HG03558 (cell line): ENCODE results near the gene FES.

Experiments used
- ATAC-seq: cut with Tn5 transposase; IDR thresholded peaks from one replicate; pipeline ENCODE4 v1.9.1; 2021; ENCODE audit warnings: moderate number of reproducible peaks; ENCODE audit not compliant: unreplicated experiment; ENCODE audit errors: extremely low read depth

The FES gene

GRCh38 chr15:90875549-90875981, 8.7 kb upstream of the FES start:
- no peak for ATAC-seq

GRCh38 chr15:90876046-90876445, 8.3 kb upstream of the FES start:
- ATAC-seq = no peak

GRCh38 chr15:90876512-90877170, 7.7 kb upstream of the FES start:
- no peak for ATAC-seq

- ATAC-seq = no peak
Observed at GRCh38 chr15:90877315-90877714, 7.0 kb upstream of the FES start.

DNA sequence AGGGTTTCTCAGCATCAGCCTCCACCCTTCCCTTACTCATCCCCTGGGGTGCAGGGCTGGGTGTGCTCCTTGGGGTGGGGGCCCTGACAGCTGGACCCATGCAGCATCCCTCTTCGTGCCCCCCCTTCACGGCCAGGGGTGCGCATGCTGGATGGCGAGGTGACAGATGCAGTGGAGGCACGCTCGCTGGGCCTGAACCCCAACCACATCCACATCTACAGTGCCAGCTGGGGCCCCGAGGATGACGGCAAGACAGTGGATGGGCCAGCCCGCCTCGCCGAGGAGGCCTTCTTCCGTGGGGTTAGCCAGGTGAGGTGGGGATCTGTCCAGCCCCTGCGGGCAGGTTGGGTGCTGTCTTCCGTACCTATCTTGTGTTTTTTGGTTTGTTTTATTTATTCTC, 6.3 kb upstream of the FES start:
- ATAC-seq = no peak

GRCh38 chr15:90878660-90879059, 5.6 kb upstream of the FES start:
- no peak for ATAC-seq

DNA sequence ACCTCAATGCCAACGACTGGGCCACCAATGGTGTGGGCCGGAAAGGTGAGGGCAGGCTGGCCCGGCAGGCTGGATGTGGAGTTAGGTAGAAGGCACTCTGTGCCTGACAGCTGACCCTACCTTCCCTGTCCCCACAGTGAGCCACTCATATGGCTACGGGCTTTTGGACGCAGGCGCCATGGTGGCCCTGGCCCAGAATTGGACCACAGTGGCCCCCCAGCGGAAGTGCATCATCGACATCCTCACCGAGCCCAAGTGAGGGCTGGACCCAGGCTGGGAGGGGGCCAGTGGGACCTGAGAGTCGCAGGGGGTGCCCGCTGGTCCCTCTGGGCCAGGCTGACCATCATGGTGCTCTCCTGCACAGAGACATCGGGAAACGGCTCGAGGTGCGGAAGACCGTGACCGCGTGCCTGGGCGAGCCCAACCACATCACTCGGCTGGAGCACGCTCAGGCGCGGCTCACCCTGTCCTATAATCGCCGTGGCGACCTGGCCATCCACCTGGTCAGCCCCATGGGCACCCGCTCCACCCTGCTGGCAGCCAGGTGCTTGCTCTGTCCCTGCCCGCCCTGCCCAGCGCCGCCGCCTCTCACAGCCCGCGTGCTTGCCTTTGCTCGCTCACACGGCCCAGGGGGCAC, 4.5 kb upstream of the FES start:
- no peak for ATAC-seq

- ATAC-seq = no peak
Observed at GRCh38 chr15:90880381-90881145, 3.7 kb upstream of the FES start.

DNA sequence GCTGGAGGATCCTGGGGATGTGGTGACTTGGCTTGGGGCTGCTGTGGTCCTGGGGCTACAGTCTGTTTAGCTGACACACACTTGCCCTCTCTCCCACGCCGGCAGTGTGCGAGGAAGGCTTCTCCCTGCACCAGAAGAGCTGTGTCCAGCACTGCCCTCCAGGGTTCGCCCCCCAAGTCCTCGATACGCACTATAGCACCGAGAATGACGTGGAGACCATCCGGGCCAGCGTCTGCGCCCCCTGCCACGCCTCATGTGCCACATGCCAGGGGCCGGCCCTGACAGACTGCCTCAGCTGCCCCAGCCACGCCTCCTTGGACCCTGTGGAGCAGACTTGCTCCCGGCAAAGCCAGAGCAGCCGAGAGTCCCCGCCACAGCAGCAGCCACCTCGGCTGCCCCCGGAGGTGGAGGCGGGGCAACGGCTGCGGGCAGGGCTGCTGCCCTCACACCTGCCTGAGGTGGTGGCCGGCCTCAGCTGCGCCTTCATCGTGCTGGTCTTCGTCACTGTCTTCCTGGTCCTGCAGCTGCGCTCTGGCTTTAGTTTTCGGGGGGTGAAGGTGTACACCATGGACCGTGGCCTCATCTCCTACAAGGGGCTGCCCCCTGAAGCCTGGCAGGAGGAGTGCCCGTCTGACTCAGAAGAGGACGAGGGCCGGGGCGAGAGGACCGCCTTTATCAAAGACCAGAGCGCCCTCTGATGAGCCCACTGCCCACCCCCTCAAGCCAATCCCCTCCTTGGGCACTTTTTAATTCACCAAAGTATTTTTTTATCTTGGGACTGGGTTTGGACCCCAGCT, 2.9 kb upstream of the FES start:
- no peak for ATAC-seq

- no peak for ATAC-seq
Observed at GRCh38 chr15:90881978-90882721, 2.2 kb upstream of the FES start.

DNA sequence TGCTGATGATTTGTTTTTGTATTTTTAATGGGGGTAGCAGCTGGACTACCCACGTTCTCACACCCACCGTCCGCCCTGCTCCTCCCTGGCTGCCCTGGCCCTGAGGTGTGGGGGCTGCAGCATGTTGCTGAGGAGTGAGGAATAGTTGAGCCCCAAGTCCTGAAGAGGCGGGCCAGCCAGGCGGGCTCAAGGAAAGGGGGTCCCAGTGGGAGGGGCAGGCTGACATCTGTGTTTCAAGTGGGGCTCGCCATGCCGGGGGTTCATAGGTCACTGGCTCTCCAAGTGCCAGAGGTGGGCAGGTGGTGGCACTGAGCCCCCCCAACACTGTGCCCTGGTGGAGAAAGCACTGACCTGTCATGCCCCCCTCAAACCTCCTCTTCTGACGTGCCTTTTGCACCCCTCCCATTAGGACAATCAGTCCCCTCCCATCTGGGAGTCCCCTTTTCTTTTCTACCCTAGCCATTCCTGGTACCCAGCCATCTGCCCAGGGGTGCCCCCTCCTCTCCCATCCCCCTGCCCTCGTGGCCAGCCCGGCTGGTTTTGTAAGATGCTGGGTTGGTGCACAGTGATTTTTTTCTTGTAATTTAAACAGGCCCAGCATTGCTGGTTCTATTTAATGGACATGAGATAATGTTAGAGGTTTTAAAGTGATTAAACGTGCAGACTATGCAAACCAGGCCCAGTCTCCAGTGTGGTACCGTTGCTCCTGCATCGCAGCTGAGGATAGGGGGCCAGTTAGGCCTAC, 1.4 kb upstream of the FES start:
- ATAC-seq = no peak

- ATAC-seq = no peak
Observed at GRCh38 chr15:90883526-90883975, 753 bp upstream of the FES start.

DNA sequence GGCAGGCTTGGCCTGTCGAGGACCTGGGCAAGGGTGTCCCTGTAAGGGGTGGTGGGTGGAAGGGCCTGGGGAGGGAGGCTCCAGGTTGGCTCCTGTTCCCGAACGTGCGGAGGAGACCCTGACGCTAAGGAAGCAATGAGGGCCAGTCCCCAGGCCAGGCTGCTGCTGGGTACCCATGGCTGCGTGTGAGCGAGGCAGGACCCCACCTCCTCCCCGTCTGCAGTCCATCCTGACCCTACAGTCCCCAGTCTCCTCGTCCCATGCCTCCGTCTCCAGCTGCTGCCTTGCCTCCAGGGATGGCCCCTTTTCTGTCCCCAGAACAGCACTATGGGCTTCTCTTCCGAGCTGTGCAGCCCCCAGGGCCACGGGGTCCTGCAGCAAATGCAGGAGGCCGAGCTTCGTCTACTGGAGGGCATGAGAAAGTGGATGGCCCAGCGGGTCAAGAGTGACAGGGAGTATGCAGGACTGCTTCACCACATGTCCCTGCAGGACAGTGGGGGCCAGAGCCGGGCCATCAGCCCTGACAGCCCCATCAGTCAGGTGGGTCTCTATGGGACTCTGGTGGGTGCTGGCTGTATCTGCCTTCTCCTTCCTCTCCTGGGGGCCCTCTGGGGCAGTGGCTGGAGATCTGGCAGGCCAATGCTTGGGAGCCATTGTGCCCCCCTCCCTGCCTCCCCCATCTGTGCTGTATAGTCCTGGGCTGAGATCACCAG, 571 bp downstream of the FES start:
- ATAC-seq = no peak

GRCh38 chr15:90885432-90886290, 1.4 kb downstream of the FES start:
- ATAC-seq = no peak

DNA sequence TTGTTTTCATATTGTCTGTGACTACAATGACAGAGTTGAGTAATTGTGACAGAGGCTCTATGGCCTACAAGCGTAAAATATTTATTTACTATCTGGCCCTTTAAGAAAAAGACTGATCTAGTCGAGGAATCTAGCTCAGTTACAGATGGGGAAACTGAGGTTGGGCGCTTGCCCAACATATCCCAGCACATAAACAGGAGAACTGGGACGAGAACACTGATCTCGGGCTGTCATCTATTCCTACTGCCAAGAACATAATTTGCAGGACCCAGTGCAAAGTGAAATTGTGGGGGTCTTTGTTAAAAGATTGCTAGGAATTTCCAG, 1.9 kb downstream of the FES start:
- ATAC-seq = no peak

DNA sequence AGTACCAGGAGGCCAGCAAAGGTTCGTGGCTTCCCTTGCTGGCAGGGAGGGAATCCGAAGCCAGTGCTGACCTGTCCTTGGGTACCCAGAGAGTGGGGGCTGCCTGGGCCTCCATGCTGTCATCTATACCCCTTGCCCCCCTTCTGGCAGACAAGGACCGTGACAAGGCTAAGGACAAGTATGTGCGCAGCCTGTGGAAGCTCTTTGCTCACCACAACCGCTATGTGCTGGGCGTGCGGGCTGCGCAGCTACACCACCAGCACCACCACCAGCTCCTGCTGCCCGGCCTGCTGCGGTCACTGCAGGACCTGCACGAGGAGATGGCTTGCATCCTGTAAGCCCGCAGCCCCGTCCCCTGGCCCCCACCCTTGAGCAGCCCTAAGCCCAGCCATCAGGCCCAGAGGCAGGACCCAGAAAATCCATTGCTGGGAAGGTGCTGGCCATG, 2.8 kb downstream of the FES start:
- ATAC-seq = no peak

- no peak for ATAC-seq
Observed at GRCh38 chr15:90889313-90889730, 5.0 kb downstream of the FES start.
